Measurements from ENCODE around the gene R3HDM2. TPM values are rescaled to one million over a fixed set of nuclear protein-coding genes. Genes with fewer than 3 reads are reported as not detected.
A peak's percentile ranks its signal among the peaks of the same experiment; 100 is the strongest.

The R3HDM2 gene
- polyA plus RNA-seq, 1 donor from 2014 or later: 11.1 TPM

DNA sequence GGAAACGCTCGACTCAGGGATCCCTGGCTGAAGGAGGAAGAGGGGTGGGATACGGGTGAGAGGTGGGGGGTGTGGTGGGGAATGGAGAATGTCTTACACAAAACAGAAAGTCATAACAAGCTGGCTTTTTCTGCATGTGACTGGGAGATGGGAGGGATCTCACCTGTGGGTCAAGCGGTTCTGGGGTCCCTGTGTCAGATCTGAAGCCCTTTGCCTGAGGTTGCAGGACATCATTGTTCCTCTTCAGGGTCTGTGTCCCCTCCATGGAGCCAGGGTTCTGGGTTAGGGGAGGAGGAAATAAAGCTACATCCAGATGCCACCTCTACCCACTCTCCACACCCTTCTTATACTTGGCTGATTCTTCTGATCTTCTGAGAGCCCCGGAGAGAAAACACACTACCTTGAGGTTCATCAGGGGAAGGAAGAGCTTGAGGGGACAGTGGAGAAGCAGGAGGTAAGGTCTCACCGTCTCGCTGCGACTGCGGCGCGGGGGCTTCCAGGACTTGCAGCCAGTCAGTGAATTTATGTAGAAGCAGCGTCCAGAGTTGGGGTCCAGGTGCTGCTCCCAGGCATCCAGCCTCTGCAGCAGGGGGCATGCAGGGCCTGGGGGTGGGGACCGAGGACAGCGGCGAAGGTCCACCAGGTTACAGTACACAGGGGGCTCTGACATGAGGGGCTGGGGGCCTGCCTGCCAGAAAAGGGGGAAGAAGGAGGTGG lies 46.3 kb upstream of the R3HDM2 start:
- Histone ChIP-seq H3K9me3 (ENCODE audit: low read length) (no peaks in the 10 kb centered on the region), H2AFZ (ENCODE audit: low read depth, low read length) (no peak overlapping the region), H3K36me3 (ENCODE audit: insufficient read depth, low read length) (no peaks in the 10 kb centered on the region), H3K4me2 (ENCODE audit: low read length) (no peak overlapping the region), H4K20me1 (ENCODE audit: insufficient read depth) (no peaks in the 10 kb centered on the region), H3K27me3 (ENCODE audit: insufficient read depth, low read depth, low read length) (peaks cover 87% of the 10 kb centered on the region), H3K9me2 (ENCODE audit: insufficient read depth, low read length) (no peaks in the 10 kb centered on the region), H3K9ac (ENCODE audit: low read length) (no peak overlapping the region), H3K79me2 (replicated peaks; ENCODE audit: insufficient read depth, low read length) (no peaks in the 10 kb centered on the region), H3K4me3 (ENCODE audit: low read length) (no peak overlapping the region), H3F3A (ENCODE audit: insufficient read depth, low read length, poor library complexity, severe bottlenecking) (no peaks in the 10 kb centered on the region), H3K27ac (ENCODE audit: low read length) (no peak overlapping the region)
- TF ChIP-seq, protein P1, sequence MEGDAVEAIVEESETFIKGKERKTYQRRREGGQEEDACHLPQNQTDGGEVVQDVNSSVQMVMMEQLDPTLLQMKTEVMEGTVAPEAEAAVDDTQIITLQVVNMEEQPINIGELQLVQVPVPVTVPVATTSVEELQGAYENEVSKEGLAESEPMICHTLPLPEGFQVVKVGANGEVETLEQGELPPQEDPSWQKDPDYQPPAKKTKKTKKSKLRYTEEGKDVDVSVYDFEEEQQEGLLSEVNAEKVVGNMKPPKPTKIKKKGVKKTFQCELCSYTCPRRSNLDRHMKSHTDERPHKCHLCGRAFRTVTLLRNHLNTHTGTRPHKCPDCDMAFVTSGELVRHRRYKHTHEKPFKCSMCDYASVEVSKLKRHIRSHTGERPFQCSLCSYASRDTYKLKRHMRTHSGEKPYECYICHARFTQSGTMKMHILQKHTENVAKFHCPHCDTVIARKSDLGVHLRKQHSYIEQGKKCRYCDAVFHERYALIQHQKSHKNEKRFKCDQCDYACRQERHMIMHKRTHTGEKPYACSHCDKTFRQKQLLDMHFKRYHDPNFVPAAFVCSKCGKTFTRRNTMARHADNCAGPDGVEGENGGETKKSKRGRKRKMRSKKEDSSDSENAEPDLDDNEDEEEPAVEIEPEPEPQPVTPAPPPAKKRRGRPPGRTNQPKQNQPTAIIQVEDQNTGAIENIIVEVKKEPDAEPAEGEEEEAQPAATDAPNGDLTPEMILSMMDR (IDR thresholded peaks at IDR 0.05; ENCODE audit: poor library complexity, severe bottlenecking): no peak
- no peak for TF ChIP-seq SMC3 (conservative IDR thresholded peaks at IDR 0.05; ENCODE audit: poor library complexity)
- TF ChIP-seq POLR2AphosphoS5 (IDR thresholded peaks at IDR 0.05): no peak
- TF ChIP-seq EZH2 (IDR thresholded peaks at IDR 0.05; ENCODE audit: borderline replicate concordance, insufficient read depth, low read length, poor library complexity, severe bottlenecking): no peak
- no peak for TF ChIP-seq RAD21 (conservative IDR thresholded peaks at IDR 0.05)
- no peak for TF ChIP-seq EP300 (conservative IDR thresholded peaks at IDR 0.05; ENCODE audit: poor library complexity, severe bottlenecking)
- no peak for TF ChIP-seq TAF1 (IDR thresholded peaks at IDR 0.05; ENCODE audit: low read depth)
- TF ChIP-seq, protein P2, sequence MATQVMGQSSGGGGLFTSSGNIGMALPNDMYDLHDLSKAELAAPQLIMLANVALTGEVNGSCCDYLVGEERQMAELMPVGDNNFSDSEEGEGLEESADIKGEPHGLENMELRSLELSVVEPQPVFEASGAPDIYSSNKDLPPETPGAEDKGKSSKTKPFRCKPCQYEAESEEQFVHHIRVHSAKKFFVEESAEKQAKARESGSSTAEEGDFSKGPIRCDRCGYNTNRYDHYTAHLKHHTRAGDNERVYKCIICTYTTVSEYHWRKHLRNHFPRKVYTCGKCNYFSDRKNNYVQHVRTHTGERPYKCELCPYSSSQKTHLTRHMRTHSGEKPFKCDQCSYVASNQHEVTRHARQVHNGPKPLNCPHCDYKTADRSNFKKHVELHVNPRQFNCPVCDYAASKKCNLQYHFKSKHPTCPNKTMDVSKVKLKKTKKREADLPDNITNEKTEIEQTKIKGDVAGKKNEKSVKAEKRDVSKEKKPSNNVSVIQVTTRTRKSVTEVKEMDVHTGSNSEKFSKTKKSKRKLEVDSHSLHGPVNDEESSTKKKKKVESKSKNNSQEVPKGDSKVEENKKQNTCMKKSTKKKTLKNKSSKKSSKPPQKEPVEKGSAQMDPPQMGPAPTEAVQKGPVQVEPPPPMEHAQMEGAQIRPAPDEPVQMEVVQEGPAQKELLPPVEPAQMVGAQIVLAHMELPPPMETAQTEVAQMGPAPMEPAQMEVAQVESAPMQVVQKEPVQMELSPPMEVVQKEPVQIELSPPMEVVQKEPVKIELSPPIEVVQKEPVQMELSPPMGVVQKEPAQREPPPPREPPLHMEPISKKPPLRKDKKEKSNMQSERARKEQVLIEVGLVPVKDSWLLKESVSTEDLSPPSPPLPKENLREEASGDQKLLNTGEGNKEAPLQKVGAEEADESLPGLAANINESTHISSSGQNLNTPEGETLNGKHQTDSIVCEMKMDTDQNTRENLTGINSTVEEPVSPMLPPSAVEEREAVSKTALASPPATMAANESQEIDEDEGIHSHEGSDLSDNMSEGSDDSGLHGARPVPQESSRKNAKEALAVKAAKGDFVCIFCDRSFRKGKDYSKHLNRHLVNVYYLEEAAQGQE (IDR thresholded peaks at IDR 0.05; ENCODE audit: borderline replicate concordance): no peak
- no peak for TF ChIP-seq MXI1 (conservative IDR thresholded peaks at IDR 0.05; ENCODE audit: poor library complexity, severe bottlenecking)

DNA sequence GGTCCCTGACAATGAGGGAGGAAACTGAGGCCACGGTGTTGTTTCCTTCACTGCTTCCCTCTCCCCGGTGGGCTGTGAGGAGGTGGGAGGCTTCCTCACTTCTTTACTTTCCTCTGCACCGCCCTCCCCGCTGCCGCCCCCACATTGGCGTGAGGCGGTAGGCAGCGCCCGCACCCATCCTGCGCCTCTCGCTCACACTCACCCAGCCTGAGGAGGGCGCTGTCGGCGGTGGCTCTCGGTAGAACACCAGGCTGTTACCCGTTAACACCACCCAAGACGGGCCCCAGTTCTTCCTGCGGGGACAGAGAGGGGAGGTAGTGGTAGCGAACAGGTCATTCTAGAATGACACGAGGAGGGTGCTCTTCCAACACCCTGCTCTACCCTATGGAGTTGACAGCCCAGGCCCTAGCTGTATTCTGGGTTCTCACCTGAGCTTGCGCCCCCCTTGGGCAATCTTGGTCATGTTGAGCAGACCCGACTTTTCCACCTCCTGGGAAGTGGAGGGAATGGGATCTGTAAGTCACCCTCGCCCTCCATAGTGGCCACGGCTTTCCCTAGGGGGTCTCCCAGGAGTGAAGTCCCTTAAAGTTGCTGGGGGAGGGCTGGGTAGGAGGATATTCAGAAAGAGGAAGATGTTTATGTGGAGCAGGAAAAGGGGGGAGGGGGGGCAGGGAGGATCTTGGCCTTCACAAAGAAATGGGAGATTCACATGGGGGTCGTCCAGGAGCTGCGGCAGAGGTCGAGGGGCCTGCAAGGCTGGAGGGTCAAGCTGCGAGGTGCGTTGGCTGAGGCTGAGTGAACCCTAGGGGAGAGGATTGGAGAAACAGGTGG lies 45.5 kb upstream of the R3HDM2 start:
- no peak overlapping the region for H2AFZ ChIP-seq (ENCODE audit: low read depth, low read length)
- no peaks in the 10 kb centered on the region for H3K79me2 ChIP-seq (replicated peaks; ENCODE audit: insufficient read depth, low read length)

More for the DNA sequence above, 45.5 kb upstream of the R3HDM2 start:
- no peaks in the 10 kb centered on the region for H3K9me3 ChIP-seq (ENCODE audit: low read length)
- H3K4me3 ChIP-seq (ENCODE audit: low read length): peak overlapping the region; percentile 61
- H3K9me2 ChIP-seq (ENCODE audit: insufficient read depth, low read length): no peaks in the 10 kb centered on the region
- H4K20me1 ChIP-seq (ENCODE audit: insufficient read depth): no peaks in the 10 kb centered on the region
- no peak overlapping the region for H3K27ac ChIP-seq (ENCODE audit: low read length)
- TF ChIP-seq MXI1 (conservative IDR thresholded peaks at IDR 0.05; ENCODE audit: poor library complexity, severe bottlenecking) (no peak), POLR2AphosphoS5 (IDR thresholded peaks at IDR 0.05) (no peak), EZH2 (IDR thresholded peaks at IDR 0.05; ENCODE audit: borderline replicate concordance, insufficient read depth, low read length, poor library complexity, severe bottlenecking) (no peak), RAD21 (conservative IDR thresholded peaks at IDR 0.05) (no peak)
- TF ChIP-seq, protein P2 (IDR thresholded peaks at IDR 0.05; ENCODE audit: borderline replicate concordance): no peak
- H3K36me3 ChIP-seq (ENCODE audit: insufficient read depth, low read length): no peaks in the 10 kb centered on the region
- no peak overlapping the region for H3K9ac ChIP-seq (ENCODE audit: low read length)
- H3F3A ChIP-seq (ENCODE audit: insufficient read depth, low read length, poor library complexity, severe bottlenecking): no peaks in the 10 kb centered on the region
- H3K4me2 ChIP-seq (ENCODE audit: low read length): no peak overlapping the region
- peaks cover 91% of the 10 kb centered on the region for H3K27me3 ChIP-seq (ENCODE audit: insufficient read depth, low read depth, low read length)

Data from neural cell (in vitro differentiated cells).